Spleen (tissue), 11 donors: ENCODE measurements around the gene ICAM3. TPM values are rescaled to one million over a fixed set of nuclear protein-coding genes. Genes with fewer than 3 reads are reported as not detected.
A peak's percentile ranks its signal among the peaks of the same experiment; 100 is the strongest.

ENCODE experiments used
- DNase-seq: peaks from one replicate; pipeline ENCODE4 v3.0.0-alpha.2; 2020
- H3K27ac ChIP-seq, 8 donors: fragments of 200-600 bp; sonication (generic) in 7 of 8; 1 replicate in 4 of 8; 2 replicates in 4 of 8; pipeline versions ENCODE4 v1.5.0 to v1.8.0; 2016 to 2021; ENCODE audit warnings: inconsistent platforms in 4 of 8, mild to moderate bottlenecking in 4 of 8, moderate library complexity in 1 of 8
- H3K27me3 ChIP-seq, 7 donors: fragments of 200-600 bp; sonication (generic) in 6 of 7; replicated peaks in 1 of 7; 1 replicate in 4 of 7; 2 replicates in 3 of 7; pipeline versions ENCODE4 v1.5.0 to v1.8.0; 2016 to 2021; ENCODE audit warnings: inconsistent platforms in 3 of 7, mild to moderate bottlenecking in 1 of 7
- H3K36me3 ChIP-seq, 6 donors: fragments of 200-600 bp; sonication (generic) in 5 of 6; 1 replicate in 4 of 6; 2 replicates in 2 of 6; pipeline versions ENCODE4 v1.5.0 to v1.8.0; 2016 to 2021; ENCODE audit warnings: inconsistent platforms in 2 of 6
- H3K4me1 ChIP-seq, 6 donors: fragments of 200-600 bp; sonication (generic) in 5 of 6; 1 replicate in 3 of 6; 2 replicates in 3 of 6; pipeline versions ENCODE4 v1.5.0 to v1.8.0; 2016 to 2021; ENCODE audit warnings: inconsistent platforms in 3 of 6
- H3K4me3 ChIP-seq, 8 donors: fragments of 200-600 bp; sonication (generic) in 7 of 8; 1 replicate in 4 of 8; 2 replicates in 4 of 8; pipeline versions ENCODE4 v1.5.0 to v1.8.0; 2016 to 2021; ENCODE audit warnings: inconsistent platforms in 4 of 8, mild to moderate bottlenecking in 4 of 8, moderate library complexity in 2 of 8
- H3K9me3 ChIP-seq, 8 donors: fragments of 200-600 bp; sonication (generic) in 7 of 8; 1 replicate in 4 of 8; 2 replicates in 4 of 8; pipeline versions ENCODE4 v1.5.0 to v1.8.0; 2016 to 2021; ENCODE audit warnings: inconsistent platforms in 4 of 8
- POLR2A ChIP-seq, 3 donors: fragments of 450-650 bp; IDR thresholded peaks; one replicate each; pipeline ENCODE4 v1.5.1; 2017; ENCODE audit warnings: antibody characterized with exemption in 3 of 3, mild to moderate bottlenecking in 1 of 3
- POLR2AphosphoS5 ChIP-seq, 3 donors: sonication (generic); formaldehyde crosslinking; IDR thresholded peaks; one replicate each; pipeline ENCODE4 v1.5.1; 2017; ENCODE audit warnings: antibody characterized with exemption in 3 of 3
- WGBS, 5 donors: extraction: QIAGEN DNeasy Blood & Tissue Kit in 3 of 5; methylation state at CpG; one replicate each; pipeline versions ENCODE4 v1.1.5 to v1.1.7; 2013 to 2018; 5-methylcytosine and 5-hydroxymethylcytosine counted together
- intact Hi-C: fragments of 100-400 bp; cut with DNase I; formaldehyde crosslinking; loops from one replicate; pipeline ENCODE4 v1.15.0; 2023; ENCODE audit warnings: low total_unique reads
- polyA plus RNA-seq, 3 donors: library from polyadenylated mRNA; stranded (reverse); fragments of 200-250 nt; gene quantifications; one replicate each; pipeline ENCODE4 v1.2.1, GENCODE V29; 2013
- total RNA-seq, 7 donors: library from RNA; depleted of rRNA in 3 of 7; stranded (reverse); fragments of >200 nt in 3 of 7; fragmentation: NEBNext Ultra II Directional in 4 of 7; extraction: Animal tissue kit (Norgen Biotek cat#: 25700) in 4 of 7; gene quantifications; one replicate each; pipeline versions ENCODE4 v1.1.0 to v1.2.1, GENCODE V29; 2016 to 2021
- TF ChIP-seq, protein P1 (sequence below), 11 experiments: fragments of 200-600 bp in 7 of 11; fragments of 450-650 bp in 4 of 11; sonication (generic) in 4 of 11; IDR thresholded peaks in 8 of 11; conservative IDR thresholded peaks in 3 of 11; 1 replicate in 7 of 11; 2 replicates in 4 of 11; pipeline versions ENCODE4 v1.4.0 to v1.8.0; 2016 to 2021; ENCODE audit warnings: antibody characterized with exemption in 11 of 11, inconsistent platforms in 4 of 11, mild to moderate bottlenecking in 1 of 11
- donor health status: healthy with polysubstance abuse.
- donor health status: DM: no; HTN: no; CAD: no; lungs with moderate emphysema.
- donor health status: DM: no; HTN: no; CAD: no.
- donor health status: Bipolar disorder and iron deficiency.
- donor health status: healthy.
- donor health status: DM: no; HTN: no; CAD: no.
- donor health status: DM: yes; HTN: yes; CAD: no.

The ICAM3 gene
- total and polyA plus RNA-seq, 10 donors, result 69.3 to 180 (median 111) TPM

DNA sequence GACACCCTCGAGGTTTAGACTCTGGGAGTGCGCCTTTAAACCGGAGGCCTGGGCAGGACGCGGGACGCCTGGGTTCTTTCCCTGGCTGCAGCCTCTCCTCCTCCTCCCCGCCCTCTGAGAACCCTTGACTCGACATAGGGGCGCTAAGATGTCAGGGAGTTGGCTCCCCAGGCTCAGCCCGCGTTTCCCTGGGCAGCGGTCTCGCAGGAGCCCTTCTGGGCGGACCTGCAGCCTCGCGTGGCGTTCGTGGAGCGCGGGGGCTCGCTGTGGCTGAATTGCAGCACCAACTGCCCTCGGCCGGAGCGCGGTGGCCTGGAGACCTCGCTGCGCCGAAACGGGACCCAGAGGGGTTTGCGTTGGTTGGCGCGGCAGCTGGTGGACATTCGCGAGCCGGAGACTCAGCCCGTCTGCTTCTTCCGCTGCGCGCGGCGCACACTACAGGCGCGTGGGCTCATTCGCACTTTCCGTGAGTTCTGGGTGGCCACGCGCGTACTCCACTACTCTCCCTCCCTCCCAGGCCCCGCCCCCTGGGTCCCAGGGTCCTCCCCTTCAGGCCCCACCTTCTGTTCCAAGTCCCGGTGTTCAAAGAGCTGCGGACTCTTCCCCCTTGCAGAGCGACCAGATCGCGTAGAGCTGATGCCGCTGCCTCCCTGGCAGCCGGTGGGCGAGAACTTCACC, 48.4 kb downstream of the ICAM3 start:
- Histone ChIP-seq H3K9me3 (no peaks in the 10 kb centered on the region), H3K27ac (peak overlapping the region in 3 of 8 donors; percentile 9 to 20 (median 19)), H3K4me1 (peaks cover 71 to 100% (median 94%) of the 10 kb centered on the region in 6 donors), H3K4me3 (peak overlapping the region; percentile 14 to 70 (median 43)), H3K36me3 (peaks cover 1 to 4% (median 2%) of the 10 kb centered on the region in 6 donors), H3K27me3 (peaks cover 20 to 94% (median 88%) of the 10 kb centered on the region in 7 donors)
- intact Hi-C loops, result no loop called here
- TF ChIP-seq POLR2AphosphoS5 (IDR thresholded peaks at IDR 0.05) (peak; percentile 32 to 67 (median 40)), POLR2A (IDR thresholded peaks at IDR 0.05) (no peak)
- TF ChIP-seq, protein P1, sequence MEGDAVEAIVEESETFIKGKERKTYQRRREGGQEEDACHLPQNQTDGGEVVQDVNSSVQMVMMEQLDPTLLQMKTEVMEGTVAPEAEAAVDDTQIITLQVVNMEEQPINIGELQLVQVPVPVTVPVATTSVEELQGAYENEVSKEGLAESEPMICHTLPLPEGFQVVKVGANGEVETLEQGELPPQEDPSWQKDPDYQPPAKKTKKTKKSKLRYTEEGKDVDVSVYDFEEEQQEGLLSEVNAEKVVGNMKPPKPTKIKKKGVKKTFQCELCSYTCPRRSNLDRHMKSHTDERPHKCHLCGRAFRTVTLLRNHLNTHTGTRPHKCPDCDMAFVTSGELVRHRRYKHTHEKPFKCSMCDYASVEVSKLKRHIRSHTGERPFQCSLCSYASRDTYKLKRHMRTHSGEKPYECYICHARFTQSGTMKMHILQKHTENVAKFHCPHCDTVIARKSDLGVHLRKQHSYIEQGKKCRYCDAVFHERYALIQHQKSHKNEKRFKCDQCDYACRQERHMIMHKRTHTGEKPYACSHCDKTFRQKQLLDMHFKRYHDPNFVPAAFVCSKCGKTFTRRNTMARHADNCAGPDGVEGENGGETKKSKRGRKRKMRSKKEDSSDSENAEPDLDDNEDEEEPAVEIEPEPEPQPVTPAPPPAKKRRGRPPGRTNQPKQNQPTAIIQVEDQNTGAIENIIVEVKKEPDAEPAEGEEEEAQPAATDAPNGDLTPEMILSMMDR (IDR thresholded peaks at IDR 0.05 in 8 of 11, conservative IDR thresholded peaks at IDR 0.05 in 3 of 11), result no peak
- 0 to 1% (median 1%) methylated on average over 6 to 57 of the region's 57 CpGs for WGBS, 5 donors
- peak; percentile 88 for DNase-seq

DNA sequence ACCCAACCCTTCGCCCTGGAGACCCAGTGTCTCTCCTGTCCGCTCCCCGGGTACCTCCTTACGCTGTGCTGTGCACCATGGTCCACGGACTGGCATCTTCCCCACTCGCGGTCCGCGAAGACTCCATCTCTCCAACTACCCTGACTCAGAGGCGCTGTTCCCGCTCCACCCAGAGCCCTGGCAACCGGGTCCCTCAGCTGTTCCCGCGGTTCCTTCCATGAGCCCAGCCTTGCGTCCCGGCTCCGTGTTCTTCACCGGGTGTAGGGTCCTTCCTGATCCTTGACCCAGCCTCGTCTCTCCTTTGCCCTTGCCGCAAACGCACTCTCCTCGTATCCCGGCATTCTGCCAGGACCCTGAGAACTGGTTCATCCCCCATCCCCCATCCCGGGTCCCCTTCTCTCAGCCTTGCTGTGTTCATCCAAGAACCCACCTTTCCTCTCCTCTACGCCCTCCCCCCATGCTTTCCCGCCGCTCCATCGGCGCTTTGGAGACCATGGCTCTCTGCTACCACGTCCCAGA, 49.0 kb downstream of the ICAM3 start:
- 1 to 5% (median 1%) methylated on average over 30 of the region's 30 CpGs for WGBS, 5 donors
- intact Hi-C loops, result no loop called here
- Histone ChIP-seq H3K4me3 (peak overlapping the region in 6 of 8 donors; percentile 39 to 70 (median 44)), H3K27me3 (peaks cover 20 to 88% (median 82%) of the 10 kb centered on the region in 7 donors), H3K27ac (no peak overlapping the region), H3K9me3 (no peaks in the 10 kb centered on the region), H3K36me3 (peaks cover 3 to 10% (median 8%) of the 10 kb centered on the region in 6 donors), H3K4me1 (peaks cover 74 to 100% (median 94%) of the 10 kb centered on the region in 6 donors)
- TF ChIP-seq POLR2AphosphoS5 (IDR thresholded peaks at IDR 0.05) (no peak), POLR2A (IDR thresholded peaks at IDR 0.05) (no peak)
- TF ChIP-seq, protein P1 (IDR thresholded peaks at IDR 0.05 in 8 of 11, conservative IDR thresholded peaks at IDR 0.05 in 3 of 11), result no peak
- DNase-seq, result no peak

DNA sequence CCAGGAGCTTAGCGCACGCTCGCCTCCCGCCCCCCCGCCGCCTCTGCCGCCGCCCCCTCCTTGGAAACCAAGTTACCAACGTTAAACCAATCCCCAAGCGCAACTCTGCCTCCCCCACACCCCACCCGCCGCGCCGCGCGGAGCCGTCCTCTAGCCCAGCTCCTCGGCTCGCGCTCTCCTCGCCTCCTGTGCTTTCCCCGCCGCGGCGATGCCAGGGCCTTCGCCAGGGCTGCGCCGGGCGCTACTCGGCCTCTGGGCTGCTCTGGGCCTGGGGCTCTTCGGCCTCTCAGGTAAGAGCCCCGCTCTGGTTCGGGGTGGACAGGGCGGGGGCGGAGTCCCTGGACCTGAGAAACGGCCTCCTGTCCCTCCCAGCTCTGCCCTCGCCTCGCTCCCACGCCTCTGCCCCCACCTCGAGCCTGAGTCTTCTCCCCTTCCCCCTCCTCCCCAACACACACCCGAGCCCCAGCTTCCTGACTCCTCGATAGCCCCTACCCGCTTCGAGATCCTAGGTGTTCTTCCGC, 49.5 kb downstream of the ICAM3 start, which contains the start of gene ICAM5:
Gene ICAM5, plus strand, starts transcription at position 117 of the 521 bp plus-strand sequence. Its CDS starts 92 bp downstream, at position 209.
- TF ChIP-seq, protein P1 (IDR thresholded peaks at IDR 0.05 in 8 of 11, conservative IDR thresholded peaks at IDR 0.05 in 3 of 11), result no peak
- TF ChIP-seq POLR2AphosphoS5 (IDR thresholded peaks at IDR 0.05) (no peak), POLR2A (IDR thresholded peaks at IDR 0.05) (no peak)
- Histone ChIP-seq H3K27ac (peak within 1 kb of the TSS in 1 of 8 donors; percentile 20), H3K36me3 (peaks cover 3 to 15% (median 14%) of the 10 kb centered on the region in 6 donors), H3K9me3 (no peaks in the 10 kb centered on the region), H3K27me3 (peaks cover 15 to 83% (median 77%) of the 10 kb centered on the region in 7 donors), H3K4me3 (peak within 1 kb of the TSS; percentile 13 to 70 (median 43)), H3K4me1 (peaks cover 69 to 100% (median 92%) of the 10 kb centered on the region in 6 donors)
- peak; percentile 77 for DNase-seq
- intact Hi-C loops, result no loop called here
- WGBS, 5 donors, result 1 to 3% (median 2%) methylated on average over 14 to 45 of the region's 45 CpGs
